Panc1 (cell line): ENCODE measurements around the gene ASCL1. TPM values are rescaled to one million over a fixed set of nuclear protein-coding genes. Genes with fewer than 3 reads are reported as not detected.

Source experiments
- ATAC-seq: fragments of 200-7000 bp; cut with Tn5 transposase; 2 replicates; pipeline ENCODE4 v1.9.1; 2020; ENCODE audit warnings: mild to moderate bottlenecking, moderate library complexity
- BruUV-seq: library from RNA; stranded (reverse); fragments of 400-500 nt; replicated peaks from 2 replicates; lab custom pipeline; 2021; lab: Mats Ljungman, UMichigan
- CTCF ChIA-PET: fragments of 300-600 bp; sonication (Branson Sonifier 250); formaldehyde crosslinking; loops from one replicate; lab custom pipeline; 2022; ENCODE audit warnings: antibody characterized with exemption; lab: Charles Lee
- POLR2A ChIA-PET: fragments of 300-600 bp; sonication (Branson Sonifier 250); formaldehyde crosslinking; loops from one replicate; lab custom pipeline; 2022; ENCODE audit warnings: antibody characterized with exemption; lab: Charles Lee
- DNase-seq: peaks from one replicate; pipeline ENCODE4 v3.0.0-alpha.2; 2010; ENCODE audit warnings: low read depth, low spot score
- H3K27ac ChIP-seq: 2 replicates; pipeline ENCODE4 v1.5.1; 2011; ENCODE audit warnings: mild to moderate bottlenecking, low read length, inconsistent platforms
- H3K27me3 ChIP-seq: fragments of 200-500 bp; sonication (Bioruptor generic); 2 replicates; pipeline ENCODE4 v1.6.0; 2014; ENCODE audit warnings: low read length, inconsistent platforms; ENCODE audit not compliant: control insufficient read depth, insufficient read depth
- H3K36me3 ChIP-seq: fragments of 200-500 bp; sonication (Bioruptor generic); 2 replicates; pipeline ENCODE4 v1.5.1; 2014; ENCODE audit warnings: inconsistent platforms, mild to moderate bottlenecking, low read length, moderate library complexity; ENCODE audit not compliant: control insufficient read depth, insufficient read depth
- H3K4me1 ChIP-seq: 2 replicates; pipeline ENCODE4 v1.5.1; 2011; ENCODE audit warnings: inconsistent platforms, mild to moderate bottlenecking, low read length, moderate library complexity; ENCODE audit not compliant: control insufficient read depth, insufficient read depth
- H3K4me3 ChIP-seq, 2 experiments: 2 replicates each; pipeline ENCODE4 v1.5.1; 2011 to 2012; ENCODE audit warnings: low read depth in 2 of 2, low read length in 2 of 2, mild to moderate bottlenecking in 2 of 2, inconsistent platforms in 1 of 2, moderate library complexity in 1 of 2
- H3K9me3 ChIP-seq: fragments of 200-500 bp; sonication (Bioruptor generic); 2 replicates; pipeline ENCODE4 v1.5.1; 2014; ENCODE audit warnings: low read depth, mild to moderate bottlenecking, inconsistent platforms, low read length, moderate library complexity; ENCODE audit not compliant: control insufficient read depth, insufficient read depth
- POLR2AphosphoS5 ChIP-seq: IDR thresholded peaks from 2 replicates; pipeline ENCODE4 v1.6.1; 2012; ENCODE audit warnings: mild to moderate bottlenecking, low read depth, low read length, moderate library complexity
- SIN3A ChIP-seq: IDR thresholded peaks from 2 replicates; pipeline ENCODE4 v1.6.1; 2012; ENCODE audit warnings: low read depth, mild to moderate bottlenecking, low read length, moderate library complexity, borderline replicate concordance; ENCODE audit not compliant: insufficient read depth
- TCF7L2 ChIP-seq: IDR thresholded peaks from 2 replicates; pipeline ENCODE4 v1.6.1; 2011; ENCODE audit warnings: mild to moderate bottlenecking, low read depth, low read length, inconsistent platforms
- in situ Hi-C: cut with HindIII; loops from 2 replicates; pipeline ENCODE4 v1.10.0; 2016; ENCODE audit warnings: low sequenced_read_pairs, low pct_unique_long_range_greater_than_20kb
- intact Hi-C: fragments of 100-400 bp; cut with micrococcal nuclease; formaldehyde crosslinking; loops from one replicate; pipeline ENCODE4 v1.10.0; 2022; ENCODE audit not compliant: unreplicated experiment
- total RNA-seq: library from RNA; stranded (reverse); gene quantifications from one replicate; pipeline ENCODE4 v1.2.1, GENCODE V29; 2021; ENCODE audit not compliant: unreplicated experiment
- TF ChIP-seq, protein P1 (sequence below): fragments of 450-650 bp; IDR thresholded peaks from 2 replicates; pipeline ENCODE4 v1.5.1; 2017; ENCODE audit warnings: mild to moderate bottlenecking
- TF ChIP-seq, protein P2 (sequence below), 2 experiments: IDR thresholded peaks; 2 replicates each; pipeline ENCODE4 v1.6.1; 2011 to 2012; ENCODE audit warnings: low read depth in 2 of 2, control low read depth in 1 of 2, low read length in 1 of 2, mild to moderate bottlenecking in 1 of 2, moderate library complexity in 1 of 2; ENCODE audit not compliant: insufficient read depth in 1 of 2

The ASCL1 gene
- total RNA-seq, 1 experiment from 2014 or later, result not detected

DNA sequence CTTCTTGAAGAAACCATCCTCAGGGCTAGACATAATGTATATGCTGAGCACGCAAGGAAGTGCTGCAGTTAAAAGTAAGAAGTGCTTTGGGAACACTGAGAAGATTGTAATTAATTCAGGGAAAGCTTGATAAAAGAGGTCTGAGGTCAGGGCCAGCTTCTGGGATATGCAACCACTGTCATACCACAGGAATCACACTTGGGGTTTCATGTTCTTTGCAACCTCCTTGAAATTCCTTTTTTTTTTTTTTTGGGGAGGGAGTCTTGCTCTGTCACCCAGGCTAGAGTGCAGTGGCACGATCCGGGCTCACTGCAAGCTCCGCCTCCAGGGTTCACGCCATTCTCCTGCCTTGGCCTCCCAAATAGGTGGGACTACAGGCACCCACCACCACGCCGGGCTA lies 47.3 kb upstream of the ASCL1 start:
- ATAC-seq (no peak), DNase-seq (no peak)
- Histone ChIP-seq H3K27ac (no peak overlapping the region), H3K9me3 (no peaks in the 10 kb centered on the region), H3K4me1 (no peaks in the 10 kb centered on the region), H3K4me3 (no peak overlapping the region), H3K27me3 (no peaks in the 10 kb centered on the region), H3K36me3 (no peaks in the 10 kb centered on the region)
- TF ChIP-seq, protein P1, sequence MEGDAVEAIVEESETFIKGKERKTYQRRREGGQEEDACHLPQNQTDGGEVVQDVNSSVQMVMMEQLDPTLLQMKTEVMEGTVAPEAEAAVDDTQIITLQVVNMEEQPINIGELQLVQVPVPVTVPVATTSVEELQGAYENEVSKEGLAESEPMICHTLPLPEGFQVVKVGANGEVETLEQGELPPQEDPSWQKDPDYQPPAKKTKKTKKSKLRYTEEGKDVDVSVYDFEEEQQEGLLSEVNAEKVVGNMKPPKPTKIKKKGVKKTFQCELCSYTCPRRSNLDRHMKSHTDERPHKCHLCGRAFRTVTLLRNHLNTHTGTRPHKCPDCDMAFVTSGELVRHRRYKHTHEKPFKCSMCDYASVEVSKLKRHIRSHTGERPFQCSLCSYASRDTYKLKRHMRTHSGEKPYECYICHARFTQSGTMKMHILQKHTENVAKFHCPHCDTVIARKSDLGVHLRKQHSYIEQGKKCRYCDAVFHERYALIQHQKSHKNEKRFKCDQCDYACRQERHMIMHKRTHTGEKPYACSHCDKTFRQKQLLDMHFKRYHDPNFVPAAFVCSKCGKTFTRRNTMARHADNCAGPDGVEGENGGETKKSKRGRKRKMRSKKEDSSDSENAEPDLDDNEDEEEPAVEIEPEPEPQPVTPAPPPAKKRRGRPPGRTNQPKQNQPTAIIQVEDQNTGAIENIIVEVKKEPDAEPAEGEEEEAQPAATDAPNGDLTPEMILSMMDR, result no peak
- TF ChIP-seq, protein P2, sequence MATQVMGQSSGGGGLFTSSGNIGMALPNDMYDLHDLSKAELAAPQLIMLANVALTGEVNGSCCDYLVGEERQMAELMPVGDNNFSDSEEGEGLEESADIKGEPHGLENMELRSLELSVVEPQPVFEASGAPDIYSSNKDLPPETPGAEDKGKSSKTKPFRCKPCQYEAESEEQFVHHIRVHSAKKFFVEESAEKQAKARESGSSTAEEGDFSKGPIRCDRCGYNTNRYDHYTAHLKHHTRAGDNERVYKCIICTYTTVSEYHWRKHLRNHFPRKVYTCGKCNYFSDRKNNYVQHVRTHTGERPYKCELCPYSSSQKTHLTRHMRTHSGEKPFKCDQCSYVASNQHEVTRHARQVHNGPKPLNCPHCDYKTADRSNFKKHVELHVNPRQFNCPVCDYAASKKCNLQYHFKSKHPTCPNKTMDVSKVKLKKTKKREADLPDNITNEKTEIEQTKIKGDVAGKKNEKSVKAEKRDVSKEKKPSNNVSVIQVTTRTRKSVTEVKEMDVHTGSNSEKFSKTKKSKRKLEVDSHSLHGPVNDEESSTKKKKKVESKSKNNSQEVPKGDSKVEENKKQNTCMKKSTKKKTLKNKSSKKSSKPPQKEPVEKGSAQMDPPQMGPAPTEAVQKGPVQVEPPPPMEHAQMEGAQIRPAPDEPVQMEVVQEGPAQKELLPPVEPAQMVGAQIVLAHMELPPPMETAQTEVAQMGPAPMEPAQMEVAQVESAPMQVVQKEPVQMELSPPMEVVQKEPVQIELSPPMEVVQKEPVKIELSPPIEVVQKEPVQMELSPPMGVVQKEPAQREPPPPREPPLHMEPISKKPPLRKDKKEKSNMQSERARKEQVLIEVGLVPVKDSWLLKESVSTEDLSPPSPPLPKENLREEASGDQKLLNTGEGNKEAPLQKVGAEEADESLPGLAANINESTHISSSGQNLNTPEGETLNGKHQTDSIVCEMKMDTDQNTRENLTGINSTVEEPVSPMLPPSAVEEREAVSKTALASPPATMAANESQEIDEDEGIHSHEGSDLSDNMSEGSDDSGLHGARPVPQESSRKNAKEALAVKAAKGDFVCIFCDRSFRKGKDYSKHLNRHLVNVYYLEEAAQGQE (IDR thresholded peaks at IDR 0.05; ENCODE audit: insufficient read depth in 1 of 2, low read depth in 2 of 2, low read length in 1 of 2), result no peak
- TF ChIP-seq TCF7L2, result no peak
- no peak for TF ChIP-seq SIN3A
- no peak for TF ChIP-seq POLR2AphosphoS5
- in situ Hi-C loops (no loop called here), intact Hi-C loops (no loop called here)
- ChIA-PET CTCF (interaction anchor here (0.7 kb wide), 1 partner anchor 26 kb away, joined by 4 read pairs; no protein-coding TSS in a partner anchor), POLR2A (no interaction called here)
- BruUV-seq, result no TSS peak

DNA sequence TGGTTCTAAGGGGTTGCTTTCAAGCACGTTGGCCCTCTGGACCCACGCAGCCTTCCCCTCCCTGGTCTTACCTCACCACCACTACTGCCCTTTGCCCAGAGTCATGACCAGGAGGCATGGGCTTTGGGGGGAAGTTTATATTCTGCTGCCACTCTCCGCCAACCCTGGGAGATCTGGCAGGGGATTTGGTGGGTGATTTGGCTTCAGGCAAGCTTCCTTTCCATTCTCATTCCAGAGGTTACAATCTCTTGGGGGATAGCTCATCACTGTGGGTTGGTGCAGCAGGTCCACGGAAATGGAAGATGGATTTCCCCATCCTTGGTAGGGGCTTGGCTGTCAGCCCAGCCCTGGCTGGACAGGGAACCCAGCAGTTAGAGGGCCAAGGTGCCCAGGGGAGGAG lies 46.7 kb upstream of the ASCL1 start:
- intact Hi-C loops, result no loop called here
- TF ChIP-seq, protein P2 (IDR thresholded peaks at IDR 0.05; ENCODE audit: insufficient read depth in 1 of 2, low read depth in 2 of 2, low read length in 1 of 2), result no peak
- TF ChIP-seq, protein P1, result no peak
- TF ChIP-seq TCF7L2, result no peak
- TF ChIP-seq POLR2AphosphoS5, result no peak
- no peak for TF ChIP-seq SIN3A
- ChIA-PET POLR2A (no interaction called here), CTCF (no interaction called here)
- no peak for DNase-seq
- H3K9me3 ChIP-seq, result no peaks in the 10 kb centered on the region
- no TSS peak for BruUV-seq
- H3K4me3 ChIP-seq, result no peak overlapping the region
- no peaks in the 10 kb centered on the region for H3K4me1 ChIP-seq
- ATAC-seq, result no peak
- H3K36me3 ChIP-seq, result no peaks in the 10 kb centered on the region
- no peak overlapping the region for H3K27ac ChIP-seq
- no peaks in the 10 kb centered on the region for H3K27me3 ChIP-seq
- in situ Hi-C loops, result no loop called here
